Panc1 (cell line): Measurements from ENCODE around the gene SHC3. TPM values are rescaled to one million over a fixed set of nuclear protein-coding genes. Genes with fewer than 3 reads are reported as not detected.

Experiments used
- ATAC-seq: fragments of 200-7000 bp; cut with Tn5 transposase; 2 replicates; pipeline ENCODE4 v1.9.1; 2020; ENCODE audit warnings: mild to moderate bottlenecking, moderate library complexity
- BruUV-seq: library from RNA; stranded (reverse); fragments of 400-500 nt; replicated peaks from 2 replicates; lab custom pipeline; 2021; lab: Mats Ljungman, UMichigan
- CTCF ChIA-PET: fragments of 300-600 bp; sonication (Branson Sonifier 250); formaldehyde crosslinking; loops from one replicate; lab custom pipeline; 2022; ENCODE audit warnings: antibody characterized with exemption; lab: Charles Lee
- POLR2A ChIA-PET: fragments of 300-600 bp; sonication (Branson Sonifier 250); formaldehyde crosslinking; loops from one replicate; lab custom pipeline; 2022; ENCODE audit warnings: antibody characterized with exemption; lab: Charles Lee
- DNase-seq: peaks from one replicate; pipeline ENCODE4 v3.0.0-alpha.2; 2010; ENCODE audit warnings: low read depth, low spot score
- H3K27ac ChIP-seq: 2 replicates; pipeline ENCODE4 v1.5.1; 2011; ENCODE audit warnings: mild to moderate bottlenecking, low read length, inconsistent platforms
- H3K27me3 ChIP-seq: fragments of 200-500 bp; sonication (Bioruptor generic); 2 replicates; pipeline ENCODE4 v1.6.0; 2014; ENCODE audit warnings: low read length, inconsistent platforms; ENCODE audit not compliant: control insufficient read depth, insufficient read depth
- H3K36me3 ChIP-seq: fragments of 200-500 bp; sonication (Bioruptor generic); 2 replicates; pipeline ENCODE4 v1.5.1; 2014; ENCODE audit warnings: inconsistent platforms, mild to moderate bottlenecking, low read length, moderate library complexity; ENCODE audit not compliant: control insufficient read depth, insufficient read depth
- H3K4me1 ChIP-seq: 2 replicates; pipeline ENCODE4 v1.5.1; 2011; ENCODE audit warnings: inconsistent platforms, mild to moderate bottlenecking, low read length, moderate library complexity; ENCODE audit not compliant: control insufficient read depth, insufficient read depth
- H3K4me3 ChIP-seq, 2 experiments: 2 replicates each; pipeline ENCODE4 v1.5.1; 2011 to 2012; ENCODE audit warnings: low read depth in 2 of 2, low read length in 2 of 2, mild to moderate bottlenecking in 2 of 2, inconsistent platforms in 1 of 2, moderate library complexity in 1 of 2
- H3K9me3 ChIP-seq: fragments of 200-500 bp; sonication (Bioruptor generic); 2 replicates; pipeline ENCODE4 v1.5.1; 2014; ENCODE audit warnings: low read depth, mild to moderate bottlenecking, inconsistent platforms, low read length, moderate library complexity; ENCODE audit not compliant: control insufficient read depth, insufficient read depth
- POLR2AphosphoS5 ChIP-seq: IDR thresholded peaks from 2 replicates; pipeline ENCODE4 v1.6.1; 2012; ENCODE audit warnings: mild to moderate bottlenecking, low read depth, low read length, moderate library complexity
- REST ChIP-seq, 2 experiments: IDR thresholded peaks; 2 replicates each; pipeline ENCODE4 v1.6.1; 2011 to 2012; ENCODE audit warnings: low read depth in 2 of 2, control low read depth in 1 of 2, low read length in 1 of 2, mild to moderate bottlenecking in 1 of 2, moderate library complexity in 1 of 2; ENCODE audit not compliant: insufficient read depth in 1 of 2
- SIN3A ChIP-seq: IDR thresholded peaks from 2 replicates; pipeline ENCODE4 v1.6.1; 2012; ENCODE audit warnings: low read depth, mild to moderate bottlenecking, low read length, moderate library complexity, borderline replicate concordance; ENCODE audit not compliant: insufficient read depth
- TCF7L2 ChIP-seq: IDR thresholded peaks from 2 replicates; pipeline ENCODE4 v1.6.1; 2011; ENCODE audit warnings: mild to moderate bottlenecking, low read depth, low read length, inconsistent platforms
- in situ Hi-C: cut with HindIII; loops from 2 replicates; pipeline ENCODE4 v1.10.0; 2016; ENCODE audit warnings: low sequenced_read_pairs, low pct_unique_long_range_greater_than_20kb
- intact Hi-C: fragments of 100-400 bp; cut with micrococcal nuclease; formaldehyde crosslinking; loops from one replicate; pipeline ENCODE4 v1.10.0; 2022; ENCODE audit not compliant: unreplicated experiment
- total RNA-seq: library from RNA; stranded (reverse); gene quantifications from one replicate; pipeline ENCODE4 v1.2.1, GENCODE V29; 2021; ENCODE audit not compliant: unreplicated experiment
- TF ChIP-seq, protein P1 (sequence below): fragments of 450-650 bp; IDR thresholded peaks from 2 replicates; pipeline ENCODE4 v1.5.1; 2017; ENCODE audit warnings: mild to moderate bottlenecking

The SHC3 gene
- total RNA-seq, 1 experiment from 2014 or later = 1.7 TPM

- TF ChIP-seq SIN3A (no peak), POLR2AphosphoS5 (no peak), REST (IDR thresholded peaks at IDR 0.05; ENCODE audit: insufficient read depth in 1 of 2, low read depth in 2 of 2, low read length in 1 of 2) (no peak), TCF7L2 (no peak)
- TF ChIP-seq, protein P1, sequence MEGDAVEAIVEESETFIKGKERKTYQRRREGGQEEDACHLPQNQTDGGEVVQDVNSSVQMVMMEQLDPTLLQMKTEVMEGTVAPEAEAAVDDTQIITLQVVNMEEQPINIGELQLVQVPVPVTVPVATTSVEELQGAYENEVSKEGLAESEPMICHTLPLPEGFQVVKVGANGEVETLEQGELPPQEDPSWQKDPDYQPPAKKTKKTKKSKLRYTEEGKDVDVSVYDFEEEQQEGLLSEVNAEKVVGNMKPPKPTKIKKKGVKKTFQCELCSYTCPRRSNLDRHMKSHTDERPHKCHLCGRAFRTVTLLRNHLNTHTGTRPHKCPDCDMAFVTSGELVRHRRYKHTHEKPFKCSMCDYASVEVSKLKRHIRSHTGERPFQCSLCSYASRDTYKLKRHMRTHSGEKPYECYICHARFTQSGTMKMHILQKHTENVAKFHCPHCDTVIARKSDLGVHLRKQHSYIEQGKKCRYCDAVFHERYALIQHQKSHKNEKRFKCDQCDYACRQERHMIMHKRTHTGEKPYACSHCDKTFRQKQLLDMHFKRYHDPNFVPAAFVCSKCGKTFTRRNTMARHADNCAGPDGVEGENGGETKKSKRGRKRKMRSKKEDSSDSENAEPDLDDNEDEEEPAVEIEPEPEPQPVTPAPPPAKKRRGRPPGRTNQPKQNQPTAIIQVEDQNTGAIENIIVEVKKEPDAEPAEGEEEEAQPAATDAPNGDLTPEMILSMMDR = no peak
- in situ Hi-C loops (no loop called here), intact Hi-C loops (no loop called here)
- no peaks in the 10 kb centered on the region for H3K36me3 ChIP-seq
- no TSS peak for BruUV-seq
- H3K27me3 ChIP-seq = no peaks in the 10 kb centered on the region
- DNase-seq (no peak), ATAC-seq (no peak)
- CTCF ChIA-PET = interaction anchor here (0.6 kb wide), 1 partner anchor 9 kb away, joined by 4 read pairs; no protein-coding TSS in a partner anchor
- H3K27ac ChIP-seq = no peak overlapping the region
- POLR2A ChIA-PET = no interaction called here
- H3K4me3 ChIP-seq = no peak overlapping the region
- no peaks in the 10 kb centered on the region for H3K4me1 ChIP-seq
- H3K9me3 ChIP-seq = no peaks in the 10 kb centered on the region
Measured at GRCh38 chr9:89010526-89011111, 168.0 kb downstream of the SHC3 start.

- no peaks in the 10 kb centered on the region for H3K9me3 ChIP-seq
- H3K4me3 ChIP-seq = no peak overlapping the region
- ATAC-seq (no peak), DNase-seq (no peak)
- in situ Hi-C loops = no loop called here
- intact Hi-C loops = no loop called here
- H3K27me3 ChIP-seq = no peaks in the 10 kb centered on the region
- ChIA-PET POLR2A (no interaction called here), CTCF (no interaction called here)
- H3K4me1 ChIP-seq = no peaks in the 10 kb centered on the region
- H3K27ac ChIP-seq = no peak overlapping the region
- no TSS peak for BruUV-seq
- TF ChIP-seq SIN3A (no peak), REST (IDR thresholded peaks at IDR 0.05; ENCODE audit: insufficient read depth in 1 of 2, low read depth in 2 of 2, low read length in 1 of 2) (no peak)
- TF ChIP-seq, protein P1 = no peak
- no peaks in the 10 kb centered on the region for H3K36me3 ChIP-seq
Measured at GRCh38 chr9:89010056-89010455, 168.6 kb downstream of the SHC3 start.
